ENCODE data around the gene OBP2A. TPM values are rescaled to one million over a fixed set of nuclear protein-coding genes. Genes with fewer than 3 reads are reported as not detected.

OBP2A gene
- total and polyA plus RNA-seq, 2 donors (not counting 1 experiment from before 2014, with no cell fraction given): not detected

- H3K4me2 ChIP-seq (replicated peaks; ENCODE audit: low read depth, low read length, poor library complexity, severe bottlenecking): no peak overlapping the region
- H3K27me3 Mint-ChIP-seq: no peaks in the 10 kb centered on the region
- POLR2A ChIA-PET: no interaction called here
Observed at GRCh38 chr9:135512241-135512603, 33.7 kb upstream of the OBP2A start.

GRCh38 chr9:135512904-135513303 is 33.0 kb upstream of the OBP2A start:
- no peak overlapping the region for H3K27ac ChIP-seq (ENCODE audit: low read length in 2 of 2)
- ChIA-PET POLR2A (no interaction called here), CTCF (interaction anchor here (1.0 kb wide), 1 partner anchor 1063 kb away, joined by 3 read pairs; no protein-coding TSS in a partner anchor)
- DNase-seq: no peak
- peaks cover 9% of the 10 kb centered on the region for H3K9me3 Mint-ChIP-seq (ENCODE audit: insufficient read depth)
- no peak for ATAC-seq (ENCODE audit: low read depth)
- intact Hi-C loops (cut with micrococcal nuclease): no loop called here
- no peak overlapping the region for H2AFZ ChIP-seq (ENCODE audit: insufficient read depth, low read depth, low read length, poor library complexity, severe bottlenecking)
- peaks cover 4% of the 10 kb centered on the region for H3K27me3 Mint-ChIP-seq
- 61% methylated on average over 4 of the region's 7 CpGs for WGBS (ENCODE audit: insufficient coverage)
- H4K20me1 ChIP-seq (ENCODE audit: control insufficient read depth, insufficient read depth, low read length, poor library complexity, severe bottlenecking): no peaks in the 10 kb centered on the region
- no peaks in the 10 kb centered on the region for H3K4me1 Mint-ChIP-seq
- no peaks in the 10 kb centered on the region for H3K36me3 ChIP-seq (replicated peaks in 1 of 2; ENCODE audit: control extremely low read depth in 1 of 2, control insufficient read depth in 1 of 2, extremely low read depth in 1 of 2, insufficient read depth in 2 of 2, low read length in 1 of 2)
- H3K27ac Mint-ChIP-seq: no peak overlapping the region
- H3K9ac ChIP-seq (ENCODE audit: low read length): no peak overlapping the region
- H3K4me3 Mint-ChIP-seq: no peak overlapping the region
- no peaks in the 10 kb centered on the region for H3K27me3 ChIP-seq (replicated peaks in 1 of 4; ENCODE audit: control extremely low read depth in 1 of 4, control insufficient read depth in 3 of 4, insufficient read depth in 4 of 4, low read length in 3 of 4)
- H3K79me2 ChIP-seq (ENCODE audit: control insufficient read depth, insufficient read depth, low read length): no peaks in the 10 kb centered on the region
- H3K4me3 ChIP-seq (ENCODE audit: control extremely low read depth in 1 of 5, extremely low read depth in 1 of 5, insufficient read depth in 1 of 5, low read depth in 2 of 5, low read length in 4 of 5): no peak overlapping the region
- H3K9me3 ChIP-seq (ENCODE audit: control extremely low read depth in 1 of 3, control insufficient read depth in 2 of 3, insufficient read depth in 1 of 3, low read length in 2 of 3): peaks cover 0 to 13% (median 8%) of the 10 kb centered on the region in 3 donors
- TF ChIP-seq EZH2 (IDR thresholded peaks at IDR 0.05; ENCODE audit: borderline replicate concordance, insufficient read depth, low read depth, low read length, poor library complexity, severe bottlenecking): no peak
- TF ChIP-seq, protein P1, sequence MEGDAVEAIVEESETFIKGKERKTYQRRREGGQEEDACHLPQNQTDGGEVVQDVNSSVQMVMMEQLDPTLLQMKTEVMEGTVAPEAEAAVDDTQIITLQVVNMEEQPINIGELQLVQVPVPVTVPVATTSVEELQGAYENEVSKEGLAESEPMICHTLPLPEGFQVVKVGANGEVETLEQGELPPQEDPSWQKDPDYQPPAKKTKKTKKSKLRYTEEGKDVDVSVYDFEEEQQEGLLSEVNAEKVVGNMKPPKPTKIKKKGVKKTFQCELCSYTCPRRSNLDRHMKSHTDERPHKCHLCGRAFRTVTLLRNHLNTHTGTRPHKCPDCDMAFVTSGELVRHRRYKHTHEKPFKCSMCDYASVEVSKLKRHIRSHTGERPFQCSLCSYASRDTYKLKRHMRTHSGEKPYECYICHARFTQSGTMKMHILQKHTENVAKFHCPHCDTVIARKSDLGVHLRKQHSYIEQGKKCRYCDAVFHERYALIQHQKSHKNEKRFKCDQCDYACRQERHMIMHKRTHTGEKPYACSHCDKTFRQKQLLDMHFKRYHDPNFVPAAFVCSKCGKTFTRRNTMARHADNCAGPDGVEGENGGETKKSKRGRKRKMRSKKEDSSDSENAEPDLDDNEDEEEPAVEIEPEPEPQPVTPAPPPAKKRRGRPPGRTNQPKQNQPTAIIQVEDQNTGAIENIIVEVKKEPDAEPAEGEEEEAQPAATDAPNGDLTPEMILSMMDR (IDR thresholded peaks at IDR 0.05): no peak
- H3K4me2 ChIP-seq (replicated peaks; ENCODE audit: low read depth, low read length, poor library complexity, severe bottlenecking): no peak overlapping the region
- H3K4me1 ChIP-seq (ENCODE audit: control insufficient read depth in 2 of 2, insufficient read depth in 2 of 2, low read length in 2 of 2): no peaks in the 10 kb centered on the region

More at GRCh38 chr9:135512241-135512603, 33.7 kb upstream of the OBP2A start:
- no peak overlapping the region for H3K4me3 ChIP-seq (ENCODE audit: control extremely low read depth in 1 of 5, extremely low read depth in 1 of 5, insufficient read depth in 1 of 5, low read depth in 2 of 5, low read length in 4 of 5)
- no peak for ATAC-seq (ENCODE audit: low read depth)
- intact Hi-C loops (cut with micrococcal nuclease): no loop called here
- no peak overlapping the region for H3K9ac ChIP-seq (ENCODE audit: low read length)
- peaks cover 0 to 13% (median 8%) of the 10 kb centered on the region in 3 donors for H3K9me3 ChIP-seq (ENCODE audit: control extremely low read depth in 1 of 3, control insufficient read depth in 2 of 3, insufficient read depth in 1 of 3, low read length in 2 of 3)
- peaks cover 9% of the 10 kb centered on the region for H3K9me3 Mint-ChIP-seq (ENCODE audit: insufficient read depth)
- H3K4me3 Mint-ChIP-seq: no peak overlapping the region
- H4K20me1 ChIP-seq (ENCODE audit: control insufficient read depth, insufficient read depth, low read length, poor library complexity, severe bottlenecking): no peaks in the 10 kb centered on the region
- no peak for DNase-seq
- no peak overlapping the region for H2AFZ ChIP-seq (ENCODE audit: insufficient read depth, low read depth, low read length, poor library complexity, severe bottlenecking)
- H3K4me1 Mint-ChIP-seq: no peaks in the 10 kb centered on the region
- H3K79me2 ChIP-seq (ENCODE audit: control insufficient read depth, insufficient read depth, low read length): no peaks in the 10 kb centered on the region
- no peak overlapping the region for H3K27ac ChIP-seq (ENCODE audit: low read length in 2 of 2)
- no peaks in the 10 kb centered on the region for H3K27me3 ChIP-seq (replicated peaks in 1 of 4; ENCODE audit: control extremely low read depth in 1 of 4, control insufficient read depth in 3 of 4, insufficient read depth in 4 of 4, low read length in 3 of 4)
- no peak overlapping the region for H3K27ac Mint-ChIP-seq
- TF ChIP-seq EZH2 (IDR thresholded peaks at IDR 0.05; ENCODE audit: borderline replicate concordance, insufficient read depth, low read depth, low read length, poor library complexity, severe bottlenecking): no peak
- TF ChIP-seq, protein P1 (IDR thresholded peaks at IDR 0.05): no peak
- WGBS (ENCODE audit: insufficient coverage): 85% methylated on average over 5 of the region's 10 CpGs
- H3K36me3 ChIP-seq (replicated peaks in 1 of 2; ENCODE audit: control extremely low read depth in 1 of 2, control insufficient read depth in 1 of 2, extremely low read depth in 1 of 2, insufficient read depth in 2 of 2, low read length in 1 of 2): no peaks in the 10 kb centered on the region
- CTCF ChIA-PET: interaction anchor here (1.0 kb wide), 1 partner anchor 1063 kb away, joined by 3 read pairs; no protein-coding TSS in a partner anchor
- no peaks in the 10 kb centered on the region for H3K4me1 ChIP-seq (ENCODE audit: control insufficient read depth in 2 of 2, insufficient read depth in 2 of 2, low read length in 2 of 2)
